ENCODE measurements around the gene ZNF669.

The ZNF669 gene

DNA sequence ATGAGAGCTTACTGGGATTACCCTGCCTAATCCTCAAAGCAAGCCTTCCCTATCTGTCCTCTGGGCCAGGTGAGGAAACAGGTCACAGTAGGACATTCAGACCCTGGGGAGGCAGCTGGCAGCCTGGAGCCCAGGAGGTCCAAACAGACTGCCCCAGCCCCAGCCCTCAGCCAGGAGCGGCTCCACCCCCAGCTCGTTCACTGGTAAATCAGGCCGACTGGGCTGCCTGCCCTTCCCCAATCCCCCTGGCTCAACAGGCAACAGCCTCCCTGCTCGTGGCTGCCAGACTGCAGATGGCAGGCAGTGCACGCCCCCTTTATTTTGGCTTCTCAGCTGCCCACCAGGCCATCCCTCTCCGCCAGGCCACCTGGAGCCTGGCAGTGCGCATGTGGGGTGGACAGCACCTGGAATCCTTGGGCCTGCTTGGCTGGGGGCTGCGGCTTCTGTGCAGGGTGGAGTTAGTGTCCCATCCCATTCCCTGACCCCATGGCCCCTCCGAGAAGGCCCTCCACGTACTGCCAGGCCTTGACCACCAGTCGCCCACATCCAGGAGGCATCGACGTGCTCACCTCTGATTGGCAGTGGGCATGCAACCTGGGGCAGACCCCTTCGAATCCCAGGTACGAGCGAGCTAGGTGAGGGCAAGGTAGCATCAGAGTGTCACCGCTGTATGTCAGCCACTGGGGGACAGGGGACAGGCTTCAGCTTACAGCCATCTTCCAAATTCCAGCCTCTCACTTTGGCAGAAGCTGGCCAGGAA, 14.4 kb downstream of the ZNF669 start:
- H3K27ac ChIP-seq (ENCODE audit: low read length): no peak overlapping the region
- H3K9me3 ChIP-seq (ENCODE audit: control insufficient read depth in 2 of 2, low read length in 2 of 2): no peaks in the 10 kb centered on the region

DNA sequence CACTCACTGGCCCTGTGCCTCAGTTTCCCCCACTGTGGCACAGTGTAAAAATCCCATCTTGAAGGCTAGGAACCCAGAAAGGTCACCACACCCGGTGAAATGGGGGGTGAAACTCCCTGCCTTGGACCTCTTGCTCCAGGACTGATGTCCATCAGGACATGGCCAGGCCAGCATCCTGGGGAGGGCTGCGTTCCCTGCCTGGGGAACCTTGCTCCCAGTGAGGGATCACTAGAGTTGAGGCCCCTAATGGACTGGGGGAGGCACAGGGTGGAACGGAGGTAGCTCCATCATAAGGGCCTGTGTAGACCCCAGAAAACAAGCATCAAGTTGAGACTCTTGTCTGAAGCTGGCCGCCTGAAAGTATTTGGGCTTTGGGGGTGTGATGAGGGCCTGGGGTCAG, 15.2 kb downstream of the ZNF669 start:
- Histone ChIP-seq H3K9ac (ENCODE audit: low read length in 2 of 2) (no peak overlapping the region), H3K4me1 (ENCODE audit: control insufficient read depth, insufficient read depth, low read length) (no peaks in the 10 kb centered on the region), H3K27ac (ENCODE audit: low read length) (no peak overlapping the region), H3K36me3 (ENCODE audit: control insufficient read depth in 2 of 2, insufficient read depth in 2 of 2, low read length in 2 of 2) (no peaks in the 10 kb centered on the region), H3K9me3 (ENCODE audit: control insufficient read depth in 2 of 2, low read length in 2 of 2) (no peaks in the 10 kb centered on the region), H3K27me3 (ENCODE audit: control insufficient read depth in 1 of 2, insufficient read depth in 2 of 2, low read length in 2 of 2) (no peaks in the 10 kb centered on the region), H3K4me3 (ENCODE audit: low read length in 2 of 2) (no peak overlapping the region)

More for the DNA sequence above, 14.4 kb downstream of the ZNF669 start:
- H3K36me3 ChIP-seq (ENCODE audit: control insufficient read depth in 2 of 2, insufficient read depth in 2 of 2, low read length in 2 of 2): no peaks in the 10 kb centered on the region
- H3K4me3 ChIP-seq (ENCODE audit: low read length in 2 of 2): no peak overlapping the region
- H3K27me3 ChIP-seq (ENCODE audit: control insufficient read depth in 1 of 2, insufficient read depth in 2 of 2, low read length in 2 of 2): no peaks in the 10 kb centered on the region
- no peaks in the 10 kb centered on the region for H3K4me1 ChIP-seq (ENCODE audit: control insufficient read depth, insufficient read depth, low read length)
- no peak overlapping the region for H3K9ac ChIP-seq (ENCODE audit: low read length in 2 of 2)

GRCh38 chr1:247087256-247087655, 16.9 kb downstream of the ZNF669 start:
- no peaks in the 10 kb centered on the region for H3K27me3 ChIP-seq (ENCODE audit: control insufficient read depth in 1 of 2, insufficient read depth in 2 of 2, low read length in 2 of 2)
- no peaks in the 10 kb centered on the region for H3K4me1 ChIP-seq (ENCODE audit: control insufficient read depth, insufficient read depth, low read length)
- no peak overlapping the region for H3K4me3 ChIP-seq (ENCODE audit: low read length in 2 of 2)
- H3K27ac ChIP-seq (ENCODE audit: low read length): no peak overlapping the region
- no peaks in the 10 kb centered on the region for H3K9me3 ChIP-seq (ENCODE audit: control insufficient read depth in 2 of 2, low read length in 2 of 2)
- no peaks in the 10 kb centered on the region for H3K36me3 ChIP-seq (ENCODE audit: control insufficient read depth in 2 of 2, insufficient read depth in 2 of 2, low read length in 2 of 2)
- no peak overlapping the region for H3K9ac ChIP-seq (ENCODE audit: low read length in 2 of 2)

- no peak overlapping the region for H3K9ac ChIP-seq (ENCODE audit: low read length in 2 of 2)
- no peaks in the 10 kb centered on the region for H3K4me1 ChIP-seq (ENCODE audit: control insufficient read depth, insufficient read depth, low read length)
- no peaks in the 10 kb centered on the region for H3K9me3 ChIP-seq (ENCODE audit: control insufficient read depth in 2 of 2, low read length in 2 of 2)
- no peaks in the 10 kb centered on the region for H3K27me3 ChIP-seq (ENCODE audit: control insufficient read depth in 1 of 2, insufficient read depth in 2 of 2, low read length in 2 of 2)
- no peak overlapping the region for H3K27ac ChIP-seq (ENCODE audit: low read length)
- H3K4me3 ChIP-seq (ENCODE audit: low read length in 2 of 2): no peak overlapping the region
- H3K36me3 ChIP-seq (ENCODE audit: control insufficient read depth in 2 of 2, insufficient read depth in 2 of 2, low read length in 2 of 2): no peaks in the 10 kb centered on the region
Observed at GRCh38 chr1:247085310-247085709, 18.8 kb downstream of the ZNF669 start.

- Histone ChIP-seq H3K4me3 (ENCODE audit: low read length in 2 of 2) (no peak overlapping the region), H3K36me3 (ENCODE audit: control insufficient read depth in 2 of 2, insufficient read depth in 2 of 2, low read length in 2 of 2) (no peaks in the 10 kb centered on the region), H3K27ac (ENCODE audit: low read length) (no peak overlapping the region), H3K9ac (ENCODE audit: low read length in 2 of 2) (no peak overlapping the region), H3K4me1 (ENCODE audit: control insufficient read depth, insufficient read depth, low read length) (no peaks in the 10 kb centered on the region), H3K9me3 (ENCODE audit: control insufficient read depth in 2 of 2, low read length in 2 of 2) (no peaks in the 10 kb centered on the region), H3K27me3 (ENCODE audit: control insufficient read depth in 1 of 2, insufficient read depth in 2 of 2, low read length in 2 of 2) (no peaks in the 10 kb centered on the region)
Observed at GRCh38 chr1:247084771-247085170, 19.4 kb downstream of the ZNF669 start.

DNA sequence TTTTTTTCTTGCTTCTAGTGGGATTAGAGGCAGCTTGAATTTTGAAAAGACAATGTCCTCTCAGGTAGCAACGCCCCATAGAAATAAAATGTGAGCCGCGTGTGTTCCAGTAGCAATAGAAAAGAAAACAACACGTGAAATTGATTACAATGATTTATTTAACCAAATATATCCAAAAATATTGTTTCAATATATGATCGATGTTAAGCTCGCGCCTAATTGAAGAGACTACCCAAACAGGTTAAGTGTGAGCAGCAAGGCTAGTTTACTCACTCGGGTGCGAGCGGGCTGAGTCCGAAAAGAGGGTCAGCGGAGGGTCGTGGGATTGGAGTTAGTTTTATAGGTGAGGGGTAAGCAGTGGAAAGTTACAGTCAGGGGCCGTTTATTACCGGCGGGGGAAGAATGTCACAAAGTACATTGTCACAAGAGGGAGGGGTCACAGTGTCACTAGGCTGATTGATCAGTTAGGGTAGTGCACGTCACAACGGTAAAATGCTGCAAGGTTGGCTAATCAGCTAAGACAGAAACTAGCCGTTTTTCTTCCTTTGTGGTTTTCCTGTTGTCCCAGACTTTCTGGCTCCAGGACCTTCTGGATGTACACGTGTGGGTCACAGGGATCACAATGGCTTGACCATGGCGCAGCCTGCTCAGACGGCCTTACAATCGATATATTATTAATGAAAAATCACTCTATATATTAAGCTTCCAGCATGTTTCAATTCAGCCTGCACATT, 24.8 kb downstream of the ZNF669 start:
- Histone ChIP-seq H3K9me3 (ENCODE audit: control insufficient read depth in 2 of 2, low read length in 2 of 2) (no peaks in the 10 kb centered on the region), H3K27ac (ENCODE audit: low read length) (peak overlapping the region; percentile 24), H3K4me3 (ENCODE audit: low read length in 2 of 2) (peak overlapping the region; percentile 93 to 97), H3K36me3 (ENCODE audit: control insufficient read depth in 2 of 2, insufficient read depth in 2 of 2, low read length in 2 of 2) (no peaks in the 10 kb centered on the region), H3K27me3 (ENCODE audit: control insufficient read depth in 1 of 2, insufficient read depth in 2 of 2, low read length in 2 of 2) (no peaks in the 10 kb centered on the region), H3K4me1 (ENCODE audit: control insufficient read depth, insufficient read depth, low read length) (peaks cover 16% of the 10 kb centered on the region), H3K9ac (ENCODE audit: low read length in 2 of 2) (peak overlapping the region in 1 of 2 donors; percentile 36)

GRCh38 chr1:247078258-247079140, 25.7 kb downstream of the ZNF669 start, which contains the start of gene ZNF670:
Gene ZNF670, minus strand, starts transcription at chr1:247078811. Its CDS starts 215 bp downstream, at chr1:247078596.
- Histone ChIP-seq H3K9me3 (ENCODE audit: control insufficient read depth in 2 of 2, low read length in 2 of 2) (no peaks in the 10 kb centered on the region), H3K9ac (ENCODE audit: low read length in 2 of 2) (peak within 1 kb of the TSS; percentile 85 to 90), H3K27me3 (ENCODE audit: control insufficient read depth in 1 of 2, insufficient read depth in 2 of 2, low read length in 2 of 2) (no peaks in the 10 kb centered on the region), H3K27ac (ENCODE audit: low read length) (peak within 1 kb of the TSS; percentile 24), H3K36me3 (ENCODE audit: control insufficient read depth in 2 of 2, insufficient read depth in 2 of 2, low read length in 2 of 2) (no peaks in the 10 kb centered on the region), H3K4me1 (ENCODE audit: control insufficient read depth, insufficient read depth, low read length) (peaks cover 16% of the 10 kb centered on the region), H3K4me3 (ENCODE audit: low read length in 2 of 2) (peak within 1 kb of the TSS; percentile 93 to 97)

DNA sequence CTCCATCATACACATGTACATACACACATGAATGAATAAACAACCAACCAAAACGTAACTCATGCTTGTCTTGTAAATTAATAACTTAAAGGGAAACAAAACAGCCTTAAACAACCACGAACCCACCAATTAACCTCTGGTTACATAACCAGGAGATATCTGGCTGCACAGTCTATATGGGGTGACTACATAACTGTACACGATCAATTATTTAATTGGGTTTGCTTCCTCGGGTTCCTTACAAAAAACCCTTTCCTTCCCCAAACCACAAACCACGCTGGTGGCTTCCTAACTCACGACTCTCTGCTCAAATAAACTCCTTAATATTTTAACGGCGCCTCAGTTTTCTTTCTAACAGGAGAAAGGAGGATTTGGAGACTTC, 26.3 kb downstream of the ZNF669 start:
- peak overlapping the region; percentile 93 to 97 for H3K4me3 ChIP-seq (ENCODE audit: low read length in 2 of 2)
- H3K36me3 ChIP-seq (ENCODE audit: control insufficient read depth in 2 of 2, insufficient read depth in 2 of 2, low read length in 2 of 2): no peaks in the 10 kb centered on the region
- peak overlapping the region; percentile 24 for H3K27ac ChIP-seq (ENCODE audit: low read length)
- H3K4me1 ChIP-seq (ENCODE audit: control insufficient read depth, insufficient read depth, low read length): peaks cover 16% of the 10 kb centered on the region
- no peaks in the 10 kb centered on the region for H3K27me3 ChIP-seq (ENCODE audit: control insufficient read depth in 1 of 2, insufficient read depth in 2 of 2, low read length in 2 of 2)
- no peaks in the 10 kb centered on the region for H3K9me3 ChIP-seq (ENCODE audit: control insufficient read depth in 2 of 2, low read length in 2 of 2)
- peak overlapping the region; percentile 85 to 90 for H3K9ac ChIP-seq (ENCODE audit: low read length in 2 of 2)

DNA sequence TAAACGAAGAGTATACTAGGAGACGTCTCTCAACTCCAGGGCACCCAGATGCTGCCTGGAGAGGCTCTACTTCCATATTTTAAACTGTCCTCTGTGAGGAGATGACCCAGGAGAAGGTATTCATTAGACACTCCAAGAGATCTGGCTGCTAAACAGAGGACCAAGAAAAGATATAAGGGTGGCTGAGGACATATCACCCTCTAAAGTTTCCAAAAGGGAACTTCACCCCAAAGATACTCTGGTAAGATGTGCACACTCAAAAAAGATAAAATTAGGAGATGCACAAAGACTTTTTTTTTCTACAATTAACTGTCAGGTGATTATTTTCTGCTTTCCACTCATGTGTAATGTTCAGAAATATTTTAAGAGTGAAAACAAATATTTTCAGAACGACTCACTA, 26.9 kb downstream of the ZNF669 start:
- Histone ChIP-seq H3K27me3 (ENCODE audit: control insufficient read depth in 1 of 2, insufficient read depth in 2 of 2, low read length in 2 of 2) (no peaks in the 10 kb centered on the region), H3K27ac (ENCODE audit: low read length) (no peak overlapping the region), H3K4me1 (ENCODE audit: control insufficient read depth, insufficient read depth, low read length) (peaks cover 16% of the 10 kb centered on the region), H3K9ac (ENCODE audit: low read length in 2 of 2) (no peak overlapping the region), H3K36me3 (ENCODE audit: control insufficient read depth in 2 of 2, insufficient read depth in 2 of 2, low read length in 2 of 2) (no peaks in the 10 kb centered on the region), H3K4me3 (ENCODE audit: low read length in 2 of 2) (no peak overlapping the region), H3K9me3 (ENCODE audit: control insufficient read depth in 2 of 2, low read length in 2 of 2) (no peaks in the 10 kb centered on the region)

DNA sequence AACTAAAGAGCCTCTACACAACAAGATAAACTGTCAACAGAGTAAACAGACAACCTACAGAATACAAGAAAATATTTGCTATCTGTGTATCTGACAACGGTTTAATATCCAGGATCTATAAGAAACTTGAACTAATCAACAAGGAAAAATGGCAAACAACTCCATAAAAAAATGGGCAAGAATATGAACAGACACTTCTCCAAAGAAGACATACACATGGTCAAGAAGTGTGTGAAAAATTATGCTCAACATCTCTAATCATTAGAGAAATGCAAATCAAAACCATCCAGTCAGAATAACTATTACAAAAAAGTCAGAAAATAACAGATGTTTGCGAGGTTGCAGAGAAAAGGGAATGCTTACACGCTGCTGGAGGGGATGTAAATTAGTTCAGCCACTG, 33.5 kb downstream of the ZNF669 start:
- Histone ChIP-seq H3K9me3 (ENCODE audit: control insufficient read depth in 2 of 2, low read length in 2 of 2) (no peaks in the 10 kb centered on the region), H3K9ac (ENCODE audit: low read length in 2 of 2) (no peak overlapping the region), H3K27ac (ENCODE audit: low read length) (no peak overlapping the region), H3K4me3 (ENCODE audit: low read length in 2 of 2) (no peak overlapping the region), H3K27me3 (ENCODE audit: control insufficient read depth in 1 of 2, insufficient read depth in 2 of 2, low read length in 2 of 2) (no peaks in the 10 kb centered on the region), H3K36me3 (ENCODE audit: control insufficient read depth in 2 of 2, insufficient read depth in 2 of 2, low read length in 2 of 2) (no peaks in the 10 kb centered on the region), H3K4me1 (ENCODE audit: control insufficient read depth, insufficient read depth, low read length) (no peaks in the 10 kb centered on the region)
